ENCODE data around the gene PLA2G2C.

DNA sequence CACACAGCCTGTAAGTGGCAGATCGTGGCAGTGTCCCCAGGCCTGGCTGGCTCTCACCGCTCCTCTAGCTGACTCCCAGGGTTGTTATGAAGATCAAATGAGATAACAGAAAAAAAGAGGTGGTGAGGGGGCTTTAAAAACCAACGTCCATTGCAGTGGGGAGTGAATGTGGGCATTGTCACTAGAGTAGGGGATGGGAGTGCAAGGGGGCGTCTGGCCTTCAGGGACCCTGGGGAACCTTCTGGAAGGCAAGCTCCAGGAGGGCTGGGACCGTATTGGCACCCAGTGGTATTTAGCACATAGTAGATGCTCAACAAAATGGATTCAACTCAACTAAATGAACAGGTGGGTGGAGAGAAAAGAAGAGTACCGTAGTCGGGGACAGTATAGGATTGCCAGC is 70.4 kb downstream of the PLA2G2C start:
- TF ChIP-seq, protein P1, sequence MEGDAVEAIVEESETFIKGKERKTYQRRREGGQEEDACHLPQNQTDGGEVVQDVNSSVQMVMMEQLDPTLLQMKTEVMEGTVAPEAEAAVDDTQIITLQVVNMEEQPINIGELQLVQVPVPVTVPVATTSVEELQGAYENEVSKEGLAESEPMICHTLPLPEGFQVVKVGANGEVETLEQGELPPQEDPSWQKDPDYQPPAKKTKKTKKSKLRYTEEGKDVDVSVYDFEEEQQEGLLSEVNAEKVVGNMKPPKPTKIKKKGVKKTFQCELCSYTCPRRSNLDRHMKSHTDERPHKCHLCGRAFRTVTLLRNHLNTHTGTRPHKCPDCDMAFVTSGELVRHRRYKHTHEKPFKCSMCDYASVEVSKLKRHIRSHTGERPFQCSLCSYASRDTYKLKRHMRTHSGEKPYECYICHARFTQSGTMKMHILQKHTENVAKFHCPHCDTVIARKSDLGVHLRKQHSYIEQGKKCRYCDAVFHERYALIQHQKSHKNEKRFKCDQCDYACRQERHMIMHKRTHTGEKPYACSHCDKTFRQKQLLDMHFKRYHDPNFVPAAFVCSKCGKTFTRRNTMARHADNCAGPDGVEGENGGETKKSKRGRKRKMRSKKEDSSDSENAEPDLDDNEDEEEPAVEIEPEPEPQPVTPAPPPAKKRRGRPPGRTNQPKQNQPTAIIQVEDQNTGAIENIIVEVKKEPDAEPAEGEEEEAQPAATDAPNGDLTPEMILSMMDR (IDR thresholded peaks at IDR 0.05), result no peak
- no peak for TF ChIP-seq POLR2AphosphoS5 (IDR thresholded peaks at IDR 0.05)
- TF ChIP-seq POLR2A (IDR thresholded peaks at IDR 0.05), result no peak
